ENCODE data around the gene LRRC39.

- TF ChIP-seq CTCF (IDR thresholded peaks at IDR 0.05) = no peak
- TF ChIP-seq POLR2A (IDR thresholded peaks at IDR 0.05) = no peak
Measured at GRCh38 chr1:100146958-100147357, 31.1 kb downstream of the LRRC39 start.

Data from tibial nerve (tissue), 3 donors.